IMR-90 (cell line): ENCODE results near the gene MTX2. TPM values are rescaled to one million over a fixed set of nuclear protein-coding genes. Genes with fewer than 3 reads are reported as not detected.

Experiments used
- ATAC-seq: fragments of 200-7000 bp; cut with Tn5 transposase; 2 replicates; pipeline ENCODE4 v1.9.1; 2020; ENCODE audit warnings: low read depth, mild to moderate bottlenecking, moderate library complexity
- BruUV-seq: library from RNA; stranded (reverse); fragments of 400-500 nt; replicated peaks from 2 replicates; lab custom pipeline; 2021; lab: Mats Ljungman, UMichigan
- CTCF ChIA-PET: fragments of 300-600 bp; formaldehyde crosslinking; extraction: SDS; loops from one replicate; lab custom pipeline; 2021; ENCODE audit warnings: antibody characterized with exemption; lab: Yijun Ruan, JAX
- POLR2A ChIA-PET: fragments of 300-600 bp; sonication (Branson Sonifier 250); formaldehyde crosslinking; loops from one replicate; lab custom pipeline; 2022; ENCODE audit warnings: antibody characterized with exemption; ENCODE audit not compliant: unreplicated experiment; lab: Charles Lee
- DNase-seq: peaks from one replicate; pipeline ENCODE4 v3.0.0; 2013
- H2AFZ ChIP-seq: replicated peaks from 2 replicates; pipeline ENCODE3; 2013; ENCODE audit warnings: low read length, mild to moderate bottlenecking; ENCODE audit not compliant: poor library complexity
- H2AK5ac ChIP-seq: 2 replicates; pipeline ENCODE4 v1.6.1; 2013; ENCODE audit warnings: low read depth, low read length, inconsistent platforms
- H2AK9ac ChIP-seq: replicated peaks from 2 replicates; pipeline ENCODE3; 2013; ENCODE audit warnings: mild to moderate bottlenecking, low read depth, low read length, moderate library complexity; ENCODE audit not compliant: poor library complexity
- H2BK120ac ChIP-seq: 2 replicates; pipeline ENCODE4 v1.6.1; 2013; ENCODE audit warnings: low read depth, low read length, inconsistent platforms
- H2BK15ac ChIP-seq: 3 replicates; pipeline ENCODE4 v1.6.1; 2013; ENCODE audit warnings: low read depth, low read length, inconsistent platforms
- H2BK20ac ChIP-seq: 2 replicates; pipeline ENCODE4 v1.6.1; 2013; ENCODE audit warnings: low read depth, mild to moderate bottlenecking, inconsistent platforms, low read length, moderate library complexity
- H2BK5ac ChIP-seq: 2 replicates; pipeline ENCODE4 v1.6.1; 2013; ENCODE audit warnings: mild to moderate bottlenecking, low read depth, low read length, inconsistent platforms; ENCODE audit not compliant: poor library complexity, severe bottlenecking
- H3K14ac ChIP-seq: replicated peaks from 2 replicates; pipeline ENCODE4 v1.6.1; 2013; ENCODE audit warnings: low read depth, low read length, inconsistent platforms
- H3K18ac ChIP-seq: 2 replicates; pipeline ENCODE4 v1.6.1; 2013; ENCODE audit warnings: low read depth, low read length, control low read depth
- H3K23ac ChIP-seq: 2 replicates; pipeline ENCODE4 v1.6.1; 2013; ENCODE audit warnings: low read depth, low read length, inconsistent platforms
- H3K27ac ChIP-seq: 2 replicates; pipeline ENCODE4 v1.5.1; 2013; ENCODE audit warnings: mild to moderate bottlenecking, control low read depth, low read length; ENCODE audit not compliant: insufficient read depth
- H3K27me3 ChIP-seq: 2 replicates; pipeline ENCODE4 v1.6.1; 2013; ENCODE audit warnings: low read length; ENCODE audit not compliant: control insufficient read depth, insufficient read depth
- H3K36me3 ChIP-seq: 2 replicates; pipeline ENCODE4 v1.6.1; 2013; ENCODE audit warnings: low read length, mixed read lengths; ENCODE audit not compliant: control insufficient read depth, insufficient read depth
- H3K4ac ChIP-seq: 2 replicates; pipeline ENCODE4 v1.6.1; 2013; ENCODE audit warnings: low read depth, low read length, inconsistent platforms
- H3K4me1 ChIP-seq: 2 replicates; pipeline ENCODE4 v1.6.1; 2013; ENCODE audit warnings: low read length, mixed read lengths; ENCODE audit not compliant: control insufficient read depth, insufficient read depth
- H3K4me2 ChIP-seq: 2 replicates; pipeline ENCODE4 v1.6.1; 2013; ENCODE audit warnings: low read depth, mild to moderate bottlenecking, control low read depth, low read length, moderate library complexity
- H3K4me3 ChIP-seq: 2 replicates; pipeline ENCODE4 v1.5.1; 2013; ENCODE audit warnings: low read depth, mild to moderate bottlenecking, control low read depth, low read length, moderate library complexity; ENCODE audit not compliant: insufficient read depth
- H3K56ac ChIP-seq: 2 replicates; pipeline ENCODE4 v1.6.1; 2013; ENCODE audit warnings: low read length, inconsistent platforms; ENCODE audit not compliant: insufficient read depth; ENCODE audit errors: extremely low read depth
- H3K79me1 ChIP-seq, 2 experiments: 2 replicates each; pipeline ENCODE4 v1.6.1; 2013; ENCODE audit warnings: low read length in 2 of 2, inconsistent platforms in 1 of 2, low read depth in 1 of 2
- H3K9ac ChIP-seq: 2 replicates; pipeline ENCODE4 v1.6.1; 2013; ENCODE audit warnings: low read depth, low read length, control low read depth
- H3K9me1 ChIP-seq: 2 replicates; pipeline ENCODE4 v1.6.1; 2013; ENCODE audit warnings: low read length, inconsistent platforms; ENCODE audit not compliant: insufficient read depth
- H3K9me3 ChIP-seq: 2 replicates; pipeline ENCODE4 v1.6.1; 2013; ENCODE audit warnings: low read length; ENCODE audit not compliant: control insufficient read depth, insufficient read depth
- H4K20me1 ChIP-seq: 2 replicates; pipeline ENCODE4 v1.6.1; 2013; ENCODE audit warnings: low read length, inconsistent platforms; ENCODE audit not compliant: insufficient read depth
- H4K5ac ChIP-seq: 2 replicates; pipeline ENCODE4 v1.6.1; 2013; ENCODE audit warnings: mild to moderate bottlenecking, low read depth, low read length, control low read depth
- H4K8ac ChIP-seq, 2 experiments: 2 replicates each; pipeline ENCODE4 v1.6.1; 2013; ENCODE audit warnings: low read depth in 2 of 2, low read length in 2 of 2, control low read depth in 1 of 2, inconsistent platforms in 1 of 2
- H4K91ac ChIP-seq: 2 replicates; pipeline ENCODE4 v1.6.1; 2013; ENCODE audit warnings: low read depth, low read length, inconsistent platforms; ENCODE audit not compliant: insufficient read depth
- BHLHE40 ChIP-seq: fragments of 150-350 bp; IDR thresholded peaks from 2 replicates; pipeline ENCODE4 v1.6.1; 2016; ENCODE audit warnings: mild to moderate bottlenecking, low read depth, low read length
- MAFK ChIP-seq: IDR thresholded peaks from 2 replicates; pipeline ENCODE4 v1.6.1; 2012; ENCODE audit warnings: low read depth, low read length, improper control_type of control experiment
- MAZ ChIP-seq: IDR thresholded peaks from 2 replicates; pipeline ENCODE4 v1.6.1; 2012; ENCODE audit warnings: low read depth, mild to moderate bottlenecking, low read length, improper control_type of control experiment, moderate library complexity, borderline replicate concordance
- NFE2L2 ChIP-seq: fragments of 150-350 bp; IDR thresholded peaks from 2 replicates; pipeline ENCODE4 v1.6.1; 2016; ENCODE audit warnings: low read depth, mild to moderate bottlenecking, low read length
- POLR2A ChIP-seq: IDR thresholded peaks from 2 replicates; pipeline ENCODE4 v1.6.1; 2012; ENCODE audit warnings: mild to moderate bottlenecking, low read depth, low read length
- WGBS, 2 experiments: methylation state at CpG; one replicate each; pipeline versions ENCODE4 v1.1.5 to v1.1.7; 2013; ENCODE audit warnings: missing lambda C conversion rate in 2 of 2; ENCODE audit not compliant: insufficient read length in 1 of 2; ENCODE audit errors: extremely low coverage in 2 of 2; 5-methylcytosine and 5-hydroxymethylcytosine counted together
- dilution Hi-C: fragments of 300-500 bp; cut with HindIII; formaldehyde crosslinking; loops from one replicate; pipeline ENCODE4 v1.14.3; 2018; ENCODE audit warnings: low sequenced_read_pairs; ENCODE audit not compliant: unreplicated experiment
- in situ Hi-C: fragments of 300-500 bp; cut with MboI; formaldehyde crosslinking; loops from 3 replicates; pipeline ENCODE4 v1.14.3; 2019; ENCODE audit warnings: low sequenced_read_pairs, inconsistent platforms, mixed read lengths
- intact Hi-C: fragments of 100-400 bp; cut with micrococcal nuclease; formaldehyde crosslinking; loops from 2 replicates; pipeline ENCODE4 v1.10.0; 2022
- polyA plus RNA-seq, 3 experiments: library from polyadenylated mRNA; depleted of rRNA; stranded (reverse); fragments of >200 nt; gene quantifications; 2 replicates each; pipeline ENCODE4 v1.2.3, GENCODE V29; 2012; ENCODE audit warnings: low replicate concordance in 1 of 3
- total RNA-seq: library from RNA; depleted of rRNA; stranded (reverse); fragments of >200 nt; gene quantifications from 2 replicates; pipeline ENCODE4 v1.2.3, GENCODE V29; 2012

MTX2 gene
- total and polyA plus RNA-seq, 2 of the 4 experiments (the other 2 are of a cell fraction): 24.9 to 37.8 TPM

DNA sequence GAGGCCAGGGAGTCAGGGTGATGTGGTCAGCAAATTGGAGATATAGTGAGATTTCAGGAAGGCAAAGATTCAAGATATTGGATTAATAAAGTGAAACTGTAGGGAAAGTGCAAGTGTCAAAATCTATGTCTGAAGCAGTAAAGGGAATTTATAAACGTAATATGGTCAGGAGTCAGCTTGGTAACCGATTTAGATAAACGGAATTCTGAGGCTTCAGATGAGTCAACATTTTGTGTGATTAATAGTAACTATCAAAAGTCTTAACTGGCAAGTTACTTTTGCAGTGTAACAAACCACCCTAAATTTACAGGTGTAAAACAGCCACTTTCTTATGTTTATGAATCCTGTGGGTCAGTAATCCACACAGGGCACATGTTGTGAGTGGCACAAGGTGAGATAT lies 10.9 kb downstream of the MTX2 start:
- DNase-seq (no peak), ATAC-seq (no peak)
- BruUV-seq: no TSS peak
- Histone ChIP-seq H3K18ac (no peak overlapping the region), H3K4me2 (no peak overlapping the region), H3K27me3 (no peaks in the 10 kb centered on the region), H4K5ac (no peak overlapping the region), H3K79me1 (peaks cover 25 to 31% of the 10 kb centered on the region in 2 experiments), H3K4me3 (no peak overlapping the region), H3K36me3 (no peaks in the 10 kb centered on the region), H3K4ac (no peak overlapping the region), H3K23ac (no peak overlapping the region), H2AK5ac (no peak overlapping the region), H3K14ac (no peak overlapping the region), H2BK15ac (no peak overlapping the region), H4K8ac (no peak overlapping the region), H3K9me1 (peaks cover 3% of the 10 kb centered on the region; the same call in 1 of the 2 replicates), H2BK20ac (no peak overlapping the region), H3K9ac (no peak overlapping the region), H2AFZ (no peak overlapping the region), H3K4me1 (no peaks in the 10 kb centered on the region), H2BK120ac (no peak overlapping the region), H3K56ac (no peak overlapping the region), H4K91ac (no peak overlapping the region), H3K27ac (no peak overlapping the region), H2BK5ac (no peak overlapping the region), H4K20me1 (peaks cover 16% of the 10 kb centered on the region; the same call in 1 of the 2 replicates), H3K9me3 (no peaks in the 10 kb centered on the region), H2AK9ac (no peak overlapping the region)
- TF ChIP-seq POLR2A: no peak
- TF ChIP-seq MAZ: no peak
- TF ChIP-seq BHLHE40: no peak
- TF ChIP-seq MAFK: no peak
- no peak for TF ChIP-seq NFE2L2
- WGBS, 2 experiments: no CpG with 5 or more reads among the region's 3 CpGs
- in situ Hi-C loops (no loop called here), dilution Hi-C loops (no loop called here), intact Hi-C loops (loop anchor here (10.0 kb wide), 1 partner anchor 55 kb away; no protein-coding TSS in a partner anchor)
- CTCF ChIA-PET: no interaction called here
- POLR2A ChIA-PET: no interaction called here
